Activated B cell treated with CpG ODN at 0.5 μM for 24 hours (primary cell): ENCODE measurements around the gene ZNF524. TPM values are rescaled to one million over a fixed set of nuclear protein-coding genes. Genes with fewer than 3 reads are reported as not detected.

ENCODE experiments used
- ATAC-seq: fragments of 200-7000 bp; cut with Tn5 transposase; one replicate; pipeline ENCODE4 v1.10.0; 2021; ENCODE audit warnings: low read depth, mild to moderate bottlenecking, moderate library complexity
- CTCF ChIA-PET: fragments of 350-600 bp; sonication (Branson Sonifier 250); formaldehyde crosslinking; loops from one replicate; lab custom pipeline; 2021; ENCODE audit warnings: antibody characterized with exemption; lab: Charles Lee
- POLR2A ChIA-PET: fragments of 350-600 bp; sonication (Branson Sonifier 250); formaldehyde crosslinking; loops from one replicate; lab custom pipeline; 2021; ENCODE audit warnings: antibody characterized with exemption; lab: Charles Lee
- DNase-seq: peaks from one replicate; pipeline ENCODE4 v3.0.0; 2022
- H3K27ac Mint-ChIP-seq: one replicate; pipeline ENCODE4 v1.8.0; 2020; ENCODE audit warnings: mixed read lengths
- H3K27me3 Mint-ChIP-seq: one replicate; pipeline ENCODE4 v1.8.0; 2021; ENCODE audit warnings: mixed read lengths
- H3K36me3 Mint-ChIP-seq: one replicate; pipeline ENCODE4 v1.8.0; 2021; ENCODE audit warnings: low read depth, mixed read lengths
- H3K4me1 Mint-ChIP-seq: one replicate; pipeline ENCODE4 v1.8.0; 2021; ENCODE audit warnings: mixed read lengths
- H3K4me3 Mint-ChIP-seq: one replicate; pipeline ENCODE4 v1.8.0; 2020; ENCODE audit warnings: mild to moderate bottlenecking, mixed read lengths
- H3K9me3 Mint-ChIP-seq: one replicate; pipeline ENCODE4 v1.8.0; 2020; ENCODE audit warnings: mixed read lengths
- CTCF ChIP-seq: fragments of 200-600 bp; IDR thresholded peaks from one replicate; pipeline ENCODE4 v1.8.0; 2022; ENCODE audit warnings: antibody characterized with exemption, mild to moderate bottlenecking
- intact Hi-C: fragments of 100-400 bp; cut with micrococcal nuclease; formaldehyde crosslinking; loops from one replicate; pipeline ENCODE4 v1.15.1; 2024
- total RNA-seq: library from RNA; stranded (reverse); gene quantifications from 2 replicates; pipeline ENCODE4 v1.2.3, GENCODE V29; 2022

Gene ZNF524
- total RNA-seq, 1 donor from 2014 or later, result 16.1 TPM

GRCh38 chr19:55599468-55599841, 633 bp upstream of the ZNF524 start, which contains the start of gene FIZ1:
FIZ1 (minus strand) TSS chr19:55599517; CDS start chr19:55597865, 1,652 bp downstream.
- Mint-ChIP-seq H3K4me3 (peak within 1 kb of the TSS; percentile 99), H3K4me1 (peaks cover 17% of the 10 kb centered on the region), H3K27me3 (no peaks in the 10 kb centered on the region), H3K36me3 (peaks cover 38% of the 10 kb centered on the region), H3K27ac (peak within 1 kb of the TSS; percentile 99), H3K9me3 (peaks cover 3% of the 10 kb centered on the region)
- TF ChIP-seq CTCF, result no peak
- intact Hi-C loops, result loop anchor here (1.0 to 2.0 kb wide), 9 partner anchors 12 to 260 kb away; partner anchors contain the start of genes KMT5C, RPL28, ZNF579 and ZNF628
- peak; percentile 69 for ATAC-seq
- DNase-seq, result peak; percentile 92
- ChIA-PET CTCF (interaction anchor here (1.1 to 1.7 kb wide), 4 partner anchors 32 to 210 kb away, joined by 3 to 7 read pairs (median 6); no protein-coding TSS in a partner anchor), POLR2A (interaction anchor here (0.7 to 4.5 kb wide), 37 partner anchors 10 to 1484 kb away, joined by 3 to 53 read pairs (median 6); partner anchors contain the start of genes CCDC106, CNOT3, HSPBP1 and ISOC2)

- Mint-ChIP-seq H3K27me3 (no peaks in the 10 kb centered on the region), H3K27ac (peak overlapping the region; percentile 79), H3K4me1 (peaks cover 23% of the 10 kb centered on the region), H3K9me3 (peaks cover 2% of the 10 kb centered on the region), H3K36me3 (peaks cover 30% of the 10 kb centered on the region), H3K4me3 (peak overlapping the region; percentile 75)
- no peak for ATAC-seq
- no peak for DNase-seq
- intact Hi-C loops, result loop anchor here (10.0 kb wide), 1 partner anchor 346 kb away; the partner anchor contains the start of gene PPP6R1
- TF ChIP-seq CTCF, result no peak
- ChIA-PET CTCF (no interaction called here), POLR2A (interaction anchor here (0.5 to 4.5 kb wide), 8 partner anchors 15 to 792 kb away, joined by 3 to 45 read pairs (median 20); partner anchors contain the start of genes CCDC106, U2AF2 and ZNF628)
Measured at GRCh38 chr19:55600662-55601028, 557 bp downstream of the ZNF524 start.

GRCh38 chr19:55601084-55601483, 996 bp downstream of the ZNF524 start:
- no peak for TF ChIP-seq CTCF
- peaks cover 26% of the 10 kb centered on the region for H3K4me1 Mint-ChIP-seq
- ATAC-seq (no peak), DNase-seq (no peak)
- peaks cover 29% of the 10 kb centered on the region for H3K36me3 Mint-ChIP-seq
- ChIA-PET CTCF (no interaction called here), POLR2A (interaction anchor here (0.5 to 4.5 kb wide), 3 partner anchors 15 to 792 kb away, joined by 3 to 45 read pairs (median 42); partner anchors contain the start of gene U2AF2)
- H3K9me3 Mint-ChIP-seq, result no peaks in the 10 kb centered on the region
- intact Hi-C loops, result loop anchor here (10.0 kb wide), 1 partner anchor 346 kb away; the partner anchor contains the start of gene PPP6R1
- no peaks in the 10 kb centered on the region for H3K27me3 Mint-ChIP-seq
- H3K4me3 Mint-ChIP-seq, result peak overlapping the region; percentile 75
- H3K27ac Mint-ChIP-seq, result peak overlapping the region; percentile 79

- peaks cover 37% of the 10 kb centered on the region for H3K4me1 Mint-ChIP-seq
- intact Hi-C loops, result loop anchor here (10.0 kb wide), 1 partner anchor 348 kb away; the partner anchor contains the start of gene PPP6R1
Measured at GRCh38 chr19:55602104-55603001, 2.3 kb downstream of the ZNF524 start.

More at GRCh38 chr19:55602104-55603001, 2.3 kb downstream of the ZNF524 start:
- ChIA-PET POLR2A (interaction anchor here (0.7 kb wide), 1 partner anchor 9 kb away, joined by 4 read pairs; no protein-coding TSS in a partner anchor), CTCF (no interaction called here)
- H3K9me3 Mint-ChIP-seq, result no peaks in the 10 kb centered on the region
- no peaks in the 10 kb centered on the region for H3K27me3 Mint-ChIP-seq
- no peak overlapping the region for H3K4me3 Mint-ChIP-seq
- H3K27ac Mint-ChIP-seq, result peak overlapping the region; percentile 79
- DNase-seq (no peak), ATAC-seq (no peak)
- TF ChIP-seq CTCF, result no peak
- H3K36me3 Mint-ChIP-seq, result peaks cover 29% of the 10 kb centered on the region
